NCI-H1694 treated with DMSO at 0.1 percent for 48 hours (cell line): Measurements from ENCODE around the gene WDR35.

Experiments used
- DNase-seq: peaks from one replicate; lab custom pipeline; 2025; lab: John Stamatoyannopoulos, UW

WDR35 gene

DNA sequence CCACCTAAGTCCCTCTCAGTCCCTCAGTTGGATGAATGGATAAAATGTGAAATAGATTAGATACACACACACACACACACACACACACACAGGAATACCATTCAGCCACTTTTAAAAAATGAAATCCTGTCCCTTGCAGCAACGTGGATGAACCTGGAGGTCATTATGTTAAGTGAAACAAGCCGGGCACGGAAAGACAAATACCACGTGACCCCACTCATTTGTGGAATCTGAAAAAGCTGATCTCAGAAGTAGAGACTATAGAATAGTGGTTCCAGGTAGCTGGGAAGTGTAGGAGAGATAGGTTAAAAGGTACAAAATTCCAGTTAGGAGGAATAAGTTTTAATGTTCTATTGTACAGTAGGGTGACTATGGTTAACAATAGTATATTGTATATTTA, 119.1 kb downstream of the WDR35 start:
- DNase-seq = no peak

DNA sequence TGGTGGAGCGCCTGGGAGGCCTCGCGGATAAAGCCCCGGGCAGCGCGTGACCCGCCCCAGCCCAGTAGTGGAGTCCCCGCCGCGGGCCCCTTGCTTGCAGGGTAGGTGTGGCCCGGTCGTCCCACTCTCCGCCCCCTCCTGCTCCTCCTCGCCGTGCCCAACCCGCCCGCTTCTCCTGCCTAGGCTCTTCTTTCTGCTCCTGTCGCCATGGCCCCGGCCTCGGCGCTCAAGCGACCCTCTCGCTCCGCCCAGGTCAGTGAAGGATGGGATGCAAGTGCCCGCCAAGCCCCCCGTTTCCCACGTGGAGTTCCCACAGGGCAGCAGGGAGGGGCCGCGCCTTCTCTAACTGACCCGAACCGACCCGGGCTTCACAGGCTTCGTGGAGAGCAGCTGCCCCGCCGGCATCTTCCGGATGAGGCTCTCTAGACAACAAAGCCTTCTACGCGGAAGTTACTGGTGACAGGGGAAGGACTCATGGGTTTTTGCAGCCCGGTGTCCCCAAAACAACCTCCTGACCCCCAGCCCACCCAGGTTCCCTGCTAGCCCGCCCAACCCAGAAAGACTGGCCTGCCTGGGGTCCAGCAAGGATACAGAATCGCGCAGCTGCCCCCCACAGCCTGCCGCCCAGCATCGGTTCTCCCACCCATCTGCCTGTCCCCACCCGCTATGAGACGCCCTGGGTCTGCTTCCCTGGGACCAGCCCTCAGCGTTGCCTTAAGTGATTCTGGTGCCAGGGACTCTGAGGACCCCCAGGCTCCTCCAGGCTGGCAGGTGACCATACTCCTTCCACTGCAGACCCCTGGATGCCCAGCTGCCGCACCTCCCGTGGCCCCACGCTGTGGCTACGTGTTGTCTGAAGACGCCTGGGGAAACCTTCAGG, 121.0 kb downstream of the WDR35 start:
- DNase-seq = no peak

DNA sequence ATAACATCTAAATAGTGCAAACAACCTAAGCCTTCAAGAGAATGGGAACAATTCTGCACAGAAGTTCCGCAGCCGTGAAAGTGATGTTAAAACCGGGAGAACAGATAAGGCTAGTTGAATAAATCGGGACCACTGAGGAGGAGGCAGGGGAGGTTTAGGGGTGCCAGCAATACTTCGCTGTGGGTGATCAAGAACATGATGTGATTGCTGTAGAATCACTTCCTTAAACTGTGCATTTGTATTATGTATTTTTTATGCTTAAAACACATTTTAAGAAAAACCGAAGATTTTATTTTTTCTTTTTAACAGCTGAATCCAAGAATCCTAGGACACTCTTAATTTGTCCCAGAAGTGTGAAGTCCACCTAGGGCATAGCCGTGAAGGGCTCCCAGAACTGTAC, 121.7 kb downstream of the WDR35 start:
- no peak for DNase-seq

DNA sequence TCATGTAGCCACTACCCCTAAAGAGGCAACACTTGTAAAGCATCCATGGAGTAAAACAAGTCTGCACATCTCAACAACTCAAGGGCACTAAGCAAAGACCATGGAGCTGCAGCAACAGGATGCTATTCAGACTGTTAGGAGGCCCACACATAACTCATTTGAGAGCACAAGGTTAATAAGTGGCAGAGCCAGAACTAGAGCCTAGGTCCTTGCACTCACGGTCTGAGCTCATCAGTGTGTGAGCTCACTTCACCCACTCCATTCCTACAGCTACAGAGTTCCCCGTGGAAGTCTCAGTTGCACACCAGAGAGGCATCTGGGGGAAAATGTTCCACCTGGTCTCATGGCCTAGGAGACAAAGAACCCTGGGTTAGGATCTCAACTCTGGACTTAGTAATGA, 123.1 kb downstream of the WDR35 start:
- DNase-seq = no peak

DNA sequence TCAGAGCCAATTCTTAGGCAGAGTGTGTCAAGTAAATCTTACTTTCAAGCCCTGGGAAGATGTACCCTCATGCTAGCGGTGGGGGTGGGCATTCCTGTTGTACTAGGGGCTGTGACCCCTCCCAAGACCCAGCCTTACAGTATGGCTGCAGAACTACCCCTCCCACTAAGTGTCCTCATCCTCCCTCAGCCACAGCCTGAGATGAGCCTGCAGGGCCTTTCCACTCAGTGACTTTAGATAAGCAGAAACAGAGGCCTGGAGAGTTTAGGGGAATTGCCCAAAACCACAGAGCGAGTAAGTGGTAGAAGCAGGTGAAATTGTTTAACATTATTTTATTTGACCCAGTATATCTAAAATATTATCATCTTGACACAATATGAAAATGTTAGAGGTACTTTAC, 124.8 kb downstream of the WDR35 start:
- no peak for DNase-seq

DNA sequence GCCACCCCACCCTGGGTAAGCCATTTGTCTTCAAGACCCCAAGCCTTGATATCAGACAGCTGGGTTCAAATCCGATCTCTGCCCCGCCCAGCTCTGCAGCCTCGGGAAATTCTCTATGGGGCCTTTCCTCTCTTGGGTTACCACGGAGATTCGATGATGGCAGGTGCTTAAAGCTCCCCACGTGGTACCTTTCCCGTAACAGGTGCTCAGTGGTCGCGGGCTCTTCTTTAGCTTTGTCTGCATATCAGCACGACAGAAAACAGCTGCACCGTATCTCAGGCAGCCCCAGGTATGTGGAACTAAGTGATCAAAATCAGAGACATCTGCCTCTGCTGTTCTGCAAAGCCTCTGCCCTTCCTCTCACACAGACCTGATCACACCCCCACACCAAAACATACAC, 125.5 kb downstream of the WDR35 start:
- DNase-seq = no peak

DNA sequence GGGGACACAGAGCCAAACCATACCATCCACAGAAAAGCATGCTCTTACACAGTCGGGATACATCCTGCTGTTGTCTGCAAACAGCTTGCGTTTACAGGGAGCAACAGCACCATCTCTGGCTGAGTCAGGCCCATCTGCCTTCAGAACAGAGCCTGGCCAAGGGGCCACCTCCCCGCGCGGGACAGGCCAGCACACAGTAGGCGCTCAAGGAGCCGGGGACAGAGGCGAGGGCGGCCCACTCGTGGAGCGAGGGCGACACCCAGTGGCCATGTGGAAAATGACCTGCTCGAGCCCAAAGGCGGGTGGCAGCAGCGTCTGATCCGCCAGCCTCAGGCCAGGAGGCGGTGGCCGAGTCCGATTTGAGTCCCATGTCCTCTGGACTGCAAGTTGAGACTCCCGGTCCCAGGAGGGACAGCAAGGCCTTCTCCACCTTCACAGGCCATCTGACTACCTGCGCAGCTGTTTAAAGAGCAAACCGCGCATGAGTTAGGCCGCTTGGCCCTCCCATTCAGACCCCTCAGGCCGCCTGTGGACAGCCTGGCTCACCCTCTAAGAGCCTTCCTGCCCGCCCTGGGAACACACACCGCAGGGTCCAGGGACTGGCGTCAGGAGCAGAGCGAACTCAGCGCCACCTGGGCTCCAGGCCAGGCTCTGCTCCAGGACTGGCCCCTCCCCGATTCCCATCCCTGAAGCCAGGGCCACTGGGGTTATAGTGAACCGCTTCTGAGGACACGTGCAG, 126.4 kb downstream of the WDR35 start:
- DNase-seq = peak; percentile 84

DNA sequence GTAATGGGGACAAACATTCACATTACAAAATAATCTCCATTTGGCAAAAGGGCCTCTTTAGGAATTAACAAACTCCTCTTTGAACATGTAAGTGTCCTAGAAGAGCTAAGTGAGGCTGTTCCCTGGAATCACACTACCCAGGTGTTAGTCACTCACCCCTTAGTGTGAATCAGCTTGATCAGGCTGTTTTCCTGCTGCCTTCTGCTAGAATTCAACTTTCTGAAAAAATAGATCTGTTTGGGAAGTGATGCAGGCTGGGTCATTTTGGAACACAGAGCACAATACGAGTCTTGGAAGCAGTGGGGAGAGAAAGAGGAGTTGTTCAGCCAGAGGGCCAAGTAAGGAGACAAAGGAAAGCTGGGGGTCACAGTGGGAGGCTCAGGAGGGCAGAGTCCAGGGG, 128.1 kb downstream of the WDR35 start:
- no peak for DNase-seq
